Small intestine (tissue), 7 donors: ENCODE measurements around the gene MKKS. TPM values are rescaled to one million over a fixed set of nuclear protein-coding genes. Genes with fewer than 3 reads are reported as not detected.

Experiments
- DNase-seq, 2 donors: peaks; one replicate each; pipeline versions ENCODE4 v3.0.0 to v3.0.0-alpha.2; 2013
- FAIRE-seq: peaks from 2 replicates; lab custom pipeline; 2012; peaks lifted over from hg19 to GRCh38; lab: Jason Lieb, UNC
- H3K27ac ChIP-seq, 3 donors: one replicate each; pipeline ENCODE4 v1.5.1; 2013; ENCODE audit warnings: low read length in 2 of 3, mild to moderate bottlenecking in 2 of 3, control low read depth in 1 of 3, inconsistent platforms in 1 of 3, low read depth in 1 of 3, moderate library complexity in 1 of 3
- H3K27me3 ChIP-seq, 3 donors: one replicate each; pipeline ENCODE4 v1.6.1; 2013; ENCODE audit warnings: low read length in 3 of 3, inconsistent platforms in 1 of 3; ENCODE audit not compliant: control insufficient read depth in 3 of 3, insufficient read depth in 3 of 3
- H3K36me3 ChIP-seq, 3 donors: one replicate each; pipeline ENCODE4 v1.6.1; 2013; ENCODE audit warnings: low read length in 3 of 3, inconsistent platforms in 1 of 3, low read depth in 1 of 3, mild to moderate bottlenecking in 1 of 3, moderate library complexity in 1 of 3; ENCODE audit not compliant: control insufficient read depth in 3 of 3, insufficient read depth in 2 of 3
- H3K4me1 ChIP-seq, 3 donors: one replicate each; pipeline ENCODE4 v1.6.1; 2013; ENCODE audit warnings: low read length in 2 of 3, inconsistent platforms in 1 of 3, low read depth in 1 of 3, mild to moderate bottlenecking in 1 of 3, moderate library complexity in 1 of 3; ENCODE audit not compliant: control insufficient read depth in 3 of 3, insufficient read depth in 2 of 3
- H3K4me3 ChIP-seq, 3 donors: one replicate each; pipeline ENCODE4 v1.5.1; 2013; ENCODE audit warnings: low read length in 3 of 3, control low read depth in 1 of 3, inconsistent platforms in 1 of 3, low read depth in 1 of 3, mild to moderate bottlenecking in 1 of 3, moderate library complexity in 1 of 3
- H3K9me3 ChIP-seq, 2 donors: one replicate each; pipeline ENCODE4 v1.6.1; 2013; ENCODE audit warnings: low read depth in 1 of 2, low read length in 1 of 2; ENCODE audit not compliant: control insufficient read depth in 2 of 2, insufficient read depth in 1 of 2
- WGBS, 3 donors: extraction: QIAGEN DNeasy Blood & Tissue Kit; methylation state at CpG; one replicate each; pipeline ENCODE4 v1.1.7; 2013; 5-methylcytosine and 5-hydroxymethylcytosine counted together
- polyA plus RNA-seq, 4 donors: library from polyadenylated mRNA; stranded (reverse) in 3 of 4; unstranded in 1 of 4; fragments of 200-250 nt in 3 of 4; fragments of 120-200 nt in 1 of 4; gene quantifications; one replicate each; pipeline versions ENCODE4 v1.2.1 to v1.2.3, GENCODE V29; 2013
- donor health status: healthy with polysubstance abuse.
- donor health status: control.
- donor health status: control.
- donor health status: Bipolar disorder and iron deficiency.
- donor health status: healthy.

The MKKS gene
- polyA plus RNA-seq, 4 donors = 22.7 to 29.1 (median 24.6) TPM

- H3K27me3 ChIP-seq = no peaks in the 10 kb centered on the region
- DNase-seq (no peak), FAIRE-seq (no peak)
Measured at GRCh38 chr20:10474606-10475184, 40.7 kb upstream of the MKKS start.

GRCh38 chr20:10472871-10473270 lies 38.8 kb upstream of the MKKS start:
- FAIRE-seq = no peak
- WGBS, 3 donors = 85 to 94% (median 93%) methylated on average over 2 of the region's 2 CpGs
- H3K4me1 ChIP-seq = no peaks in the 10 kb centered on the region

More at GRCh38 chr20:10474606-10475184, 40.7 kb upstream of the MKKS start:
- Histone ChIP-seq H3K36me3 (peaks cover 0 to 4% (median 3%) of the 10 kb centered on the region in 3 donors), H3K4me1 (no peaks in the 10 kb centered on the region), H3K27ac (peak overlapping the region in 1 of 3 donors; percentile 5), H3K4me3 (no peak overlapping the region), H3K9me3 (peaks cover 0 to 6% of the 10 kb centered on the region in 2 donors)
- 69 to 85% (median 78%) methylated on average over 11 of the region's 11 CpGs for WGBS, 3 donors

GRCh38 chr20:10470276-10470675 lies 36.3 kb upstream of the MKKS start:
- WGBS, 3 donors = 92 to 97% (median 97%) methylated on average over 6 of the region's 6 CpGs
- H3K36me3 ChIP-seq = peaks cover 0 to 5% (median 4%) of the 10 kb centered on the region in 3 donors
- no peak for FAIRE-seq
- H3K4me3 ChIP-seq = no peak overlapping the region
- H3K27me3 ChIP-seq = no peaks in the 10 kb centered on the region
- no peak overlapping the region for H3K27ac ChIP-seq
- DNase-seq = no peak
- peaks cover 0 to 6% of the 10 kb centered on the region in 2 donors for H3K9me3 ChIP-seq
- H3K4me1 ChIP-seq = no peaks in the 10 kb centered on the region

More at GRCh38 chr20:10472871-10473270, 38.8 kb upstream of the MKKS start:
- Histone ChIP-seq H3K36me3 (peaks cover 0 to 4% (median 3%) of the 10 kb centered on the region in 3 donors), H3K27me3 (no peaks in the 10 kb centered on the region), H3K27ac (no peak overlapping the region), H3K9me3 (peaks cover 0 to 6% of the 10 kb centered on the region in 2 donors), H3K4me3 (no peak overlapping the region)
- DNase-seq = no peak

- Histone ChIP-seq H3K27me3 (no peaks in the 10 kb centered on the region), H3K4me1 (no peaks in the 10 kb centered on the region), H3K36me3 (peaks cover 0 to 5% (median 2%) of the 10 kb centered on the region in 3 donors), H3K9me3 (peaks cover 0 to 6% of the 10 kb centered on the region in 2 donors), H3K27ac (no peak overlapping the region), H3K4me3 (no peak overlapping the region)
- no peak for FAIRE-seq
- 45 to 83% (median 68%) methylated on average over 7 of the region's 7 CpGs for WGBS, 3 donors
- peak; percentile 18 to 46 for DNase-seq
Measured at GRCh38 chr20:10469599-10469998, 35.6 kb upstream of the MKKS start.

- peaks cover 0 to 5% (median 2%) of the 10 kb centered on the region in 3 donors for H3K36me3 ChIP-seq
- FAIRE-seq (no peak), DNase-seq (no peak)
- no peak overlapping the region for H3K4me3 ChIP-seq
- H3K27me3 ChIP-seq = no peaks in the 10 kb centered on the region
- no peak overlapping the region for H3K27ac ChIP-seq
- H3K9me3 ChIP-seq = peaks cover 0 to 6% of the 10 kb centered on the region in 2 donors
- H3K4me1 ChIP-seq = no peaks in the 10 kb centered on the region
- 82 to 90% (median 83%) methylated on average over 2 of the region's 2 CpGs for WGBS, 3 donors
Measured at GRCh38 chr20:10469056-10469455, 35.0 kb upstream of the MKKS start.

- DNase-seq = no peak
- peaks cover 0 to 5% (median 2%) of the 10 kb centered on the region in 3 donors for H3K36me3 ChIP-seq
- H3K27ac ChIP-seq = no peak overlapping the region
- WGBS, 3 donors = 56 to 73% (median 69%) methylated on average over 2 of the region's 2 CpGs
- no peaks in the 10 kb centered on the region for H3K27me3 ChIP-seq
- H3K4me3 ChIP-seq = no peak overlapping the region
- FAIRE-seq = no peak
- H3K4me1 ChIP-seq = no peaks in the 10 kb centered on the region
- peaks cover 0 to 6% of the 10 kb centered on the region in 2 donors for H3K9me3 ChIP-seq
Measured at GRCh38 chr20:10468340-10468845, 34.4 kb upstream of the MKKS start.

GRCh38 chr20:10467681-10468339 lies 33.8 kb upstream of the MKKS start:
- no peak for FAIRE-seq
- Histone ChIP-seq H3K4me1 (no peaks in the 10 kb centered on the region), H3K27me3 (no peaks in the 10 kb centered on the region), H3K36me3 (peaks cover 0 to 5% (median 2%) of the 10 kb centered on the region in 3 donors), H3K9me3 (peaks cover 0 to 6% of the 10 kb centered on the region in 2 donors), H3K27ac (no peak overlapping the region), H3K4me3 (no peak overlapping the region)
- 59 to 84% (median 70%) methylated on average over 3 of the region's 3 CpGs for WGBS, 3 donors
- DNase-seq = no peak

- no peaks in the 10 kb centered on the region for H3K4me1 ChIP-seq
- peaks cover 0 to 6% of the 10 kb centered on the region in 2 donors for H3K9me3 ChIP-seq
- no peak for DNase-seq
- FAIRE-seq = no peak
- peaks cover 0 to 4% (median 2%) of the 10 kb centered on the region in 3 donors for H3K36me3 ChIP-seq
- no peaks in the 10 kb centered on the region for H3K27me3 ChIP-seq
- 72 to 84% (median 74%) methylated on average over 3 of the region's 3 CpGs for WGBS, 3 donors
- H3K4me3 ChIP-seq = no peak overlapping the region
- H3K27ac ChIP-seq = no peak overlapping the region
Measured at GRCh38 chr20:10466855-10467254, 32.8 kb upstream of the MKKS start.
